HepG2 (cell line): ENCODE results near the gene CDH12. TPM values are rescaled to one million over a fixed set of nuclear protein-coding genes. Genes with fewer than 3 reads are reported as not detected.

Experiments
- ATAC-seq: fragments of 200-7000 bp; cut with Tn5 transposase; 3 replicates; pipeline ENCODE4 v1.9.1; 2020; ENCODE audit warnings: mild to moderate bottlenecking, moderate library complexity
- BruUV-seq: library from RNA; stranded (reverse); fragments of 400-500 nt; replicated peaks from 2 replicates; lab custom pipeline; 2021; lab: Mats Ljungman, UMichigan
- CTCF ChIA-PET: fragments of 300-600 bp; formaldehyde crosslinking; extraction: SDS; loops from one replicate; lab custom pipeline; 2021; ENCODE audit warnings: low total read pairs, inconsistent platforms, low intra/inter-chr PET ratio; lab: Yijun Ruan, JAX
- POLR2A ChIA-PET: fragments of 350-600 bp; sonication (Branson Sonifier 250); formaldehyde crosslinking; loops from one replicate; lab custom pipeline; 2020; ENCODE audit warnings: antibody characterized with exemption, inconsistent platforms; lab: Yijun Ruan, JAX
- DNase-seq: peaks from one replicate; pipeline ENCODE4 v3.0.0-alpha.2; 2015; ENCODE audit warnings: low spot score
- FAIRE-seq: peaks from 3 replicates; lab custom pipeline; 2011; peaks lifted over from hg19 to GRCh38; lab: Jason Lieb, UNC
- H2AFZ ChIP-seq: one replicate; pipeline ENCODE4 v1.6.1; 2011; ENCODE audit warnings: low read length, inconsistent platforms
- H3K27ac ChIP-seq: fragments of 300-600 bp; 3 replicates; pipeline ENCODE4 v1.8.0; 2011; ENCODE audit warnings: mixed run types, mild to moderate bottlenecking, mixed read lengths, low read length, inconsistent platforms; ENCODE audit not compliant: insufficient read depth; ENCODE audit errors: extremely low read length
- H3K27me3 ChIP-seq, 2 experiments: fragments of 200-600 bp in 1 of 2; 2 replicates in 1 of 2; 3 replicates in 1 of 2; pipeline versions ENCODE4 v1.6.0 to v1.8.0; 2011; ENCODE audit warnings: low read length in 2 of 2, mild to moderate bottlenecking in 2 of 2, moderate library complexity in 2 of 2, inconsistent platforms in 1 of 2; ENCODE audit not compliant: insufficient read depth in 2 of 2, control insufficient read depth in 1 of 2
- H3K36me3 ChIP-seq, 2 experiments: fragments of 200-600 bp in 1 of 2; replicated peaks in 1 of 2; 2 replicates in 1 of 2; 3 replicates in 1 of 2; pipeline versions ENCODE4 v1.5.1 to v1.8.0; 2011; ENCODE audit warnings: low read length in 2 of 2, inconsistent platforms in 1 of 2; ENCODE audit not compliant: insufficient read depth in 2 of 2, control insufficient read depth in 1 of 2
- H3K4me1 ChIP-seq: 2 replicates; pipeline ENCODE4 v1.5.1; 2012; ENCODE audit warnings: low read length, inconsistent platforms; ENCODE audit not compliant: insufficient read depth
- H3K4me2 ChIP-seq: 2 replicates; pipeline ENCODE4 v1.6.0; 2011; ENCODE audit warnings: low read depth, low read length, inconsistent platforms
- H3K4me3 ChIP-seq, 3 experiments: fragments of 200-600 bp in 1 of 3; sonication (generic), shearing (Covaris generic) in 1 of 3; replicated peaks in 1 of 3; 2 replicates each; pipeline ENCODE4 v1.5.1; 2011 to 2016; ENCODE audit warnings: low read length in 3 of 3, inconsistent platforms in 2 of 3, low read depth in 2 of 3, mild to moderate bottlenecking in 2 of 3, control low read depth in 1 of 3, mixed read lengths in 1 of 3; ENCODE audit not compliant: insufficient read depth in 1 of 3
- H3K79me2 ChIP-seq: one replicate; pipeline ENCODE4 v1.6.1; 2011; ENCODE audit warnings: low read length, inconsistent platforms; ENCODE audit not compliant: insufficient read depth
- H3K9ac ChIP-seq: 2 replicates; pipeline ENCODE4 v1.6.0; 2011; ENCODE audit warnings: mild to moderate bottlenecking, low read depth, low read length, inconsistent platforms; ENCODE audit not compliant: insufficient read depth
- H3K9me3 ChIP-seq: 2 replicates; pipeline ENCODE4 v1.5.1; 2012; ENCODE audit warnings: mild to moderate bottlenecking, low read length
- H4K20me1 ChIP-seq: 2 replicates; pipeline ENCODE4 v1.6.0; 2011; ENCODE audit warnings: inconsistent platforms, mild to moderate bottlenecking, low read length, moderate library complexity; ENCODE audit not compliant: insufficient read depth
- CEBPG ChIP-seq: IDR thresholded peaks from 2 replicates; pipeline ENCODE4 v1.6.1; 2016
- CHD4 ChIP-seq: fragments of 200-600 bp; sonication (generic); IDR thresholded peaks from 2 replicates; pipeline ENCODE4 v1.7.0; 2017; ENCODE audit warnings: mild to moderate bottlenecking, low read length, borderline replicate concordance
- DMAP1 ChIP-seq: IDR thresholded peaks from 2 replicates; pipeline ENCODE4 v1.6.1; 2016
- DR1 ChIP-seq: sonication (generic); formaldehyde crosslinking; IDR thresholded peaks from 2 replicates; pipeline ENCODE4 v1.8.0; 2021; ENCODE audit warnings: mild to moderate bottlenecking, missing genetic modification reagents, inconsistent platforms
- HIC2 ChIP-seq: sonication (generic); formaldehyde crosslinking; IDR thresholded peaks from 2 replicates; pipeline ENCODE4 v1.9.0; 2022; ENCODE audit warnings: low read depth, missing genetic modification reagents
- HNF1A ChIP-seq, 2 experiments: sonication (generic) in 1 of 2; formaldehyde crosslinking in 1 of 2; IDR thresholded peaks; 2 replicates each; pipeline versions ENCODE4 v1.4.0 to v1.6.1; 2016 to 2020; ENCODE audit warnings: borderline replicate concordance in 1 of 2, low read depth in 1 of 2, mild to moderate bottlenecking in 1 of 2, missing genetic modification reagents in 1 of 2
- HNRNPK ChIP-seq: fragments of 200-400 bp; formaldehyde crosslinking; IDR thresholded peaks from 2 replicates; pipeline ENCODE4 v1.6.1; 2018; ENCODE audit warnings: low read length, low read depth, moderate library complexity, mild to moderate bottlenecking; ENCODE audit not compliant: poor library complexity, severe bottlenecking
- MAZ ChIP-seq, 2 experiments: sonication (generic) in 1 of 2; formaldehyde crosslinking in 1 of 2; IDR thresholded peaks; 2 replicates each; pipeline versions ENCODE4 v1.5.0 to v1.6.1; 2012 to 2020; ENCODE audit warnings: low read depth in 2 of 2, mild to moderate bottlenecking in 2 of 2, borderline replicate concordance in 1 of 2, improper control_type of control experiment in 1 of 2, low read length in 1 of 2, missing genetic modification reagents in 1 of 2, moderate library complexity in 1 of 2
- MED13 ChIP-seq: sonication (generic); formaldehyde crosslinking; IDR thresholded peaks from 2 replicates; pipeline ENCODE4 v1.5.0; 2020; ENCODE audit warnings: missing genetic modification reagents
- YEATS4 ChIP-seq: sonication (generic); formaldehyde crosslinking; IDR thresholded peaks from 2 replicates; pipeline ENCODE4 v1.4.0; 2020; ENCODE audit warnings: missing genetic modification reagents, borderline replicate concordance
- ZNF484 ChIP-seq: sonication (generic); formaldehyde crosslinking; IDR thresholded peaks from 2 replicates; pipeline ENCODE4 v1.5.1; 2020; ENCODE audit warnings: mild to moderate bottlenecking, low read depth, missing genetic modification reagents, borderline replicate concordance
- ZNF619 ChIP-seq: sonication (generic); formaldehyde crosslinking; IDR thresholded peaks from 2 replicates; pipeline ENCODE4 v1.4.0; 2020; ENCODE audit warnings: mild to moderate bottlenecking, missing genetic modification reagents
- ZNF792 ChIP-seq: IDR thresholded peaks from 2 replicates; pipeline ENCODE4 v1.6.1; 2016
- ZNF83 ChIP-seq: sonication (generic); formaldehyde crosslinking; IDR thresholded peaks from 2 replicates; pipeline ENCODE4 v1.4.0; 2020; ENCODE audit warnings: missing genetic modification reagents, mild to moderate bottlenecking, borderline replicate concordance
- ZNF839 ChIP-seq: sonication (generic); formaldehyde crosslinking; IDR thresholded peaks from 2 replicates; pipeline ENCODE4 v1.4.0; 2020; ENCODE audit warnings: missing genetic modification reagents, mild to moderate bottlenecking, borderline replicate concordance
- WGBS: methylation state at CpG from one replicate; pipeline ENCODE4 v1.1.6; 2017; ENCODE audit warnings: low lambda C conversion rate; 5-methylcytosine and 5-hydroxymethylcytosine counted together
- in situ Hi-C: cut with HindIII; loops from 2 replicates; pipeline ENCODE4 v1.10.0; 2017; ENCODE audit warnings: low pct_unique_long_range_greater_than_20kb; ENCODE audit not compliant: extremely low pct_ligation_motif_present
- intact Hi-C: fragments of 100-400 bp; cut with micrococcal nuclease; formaldehyde crosslinking; loops from one replicate; pipeline ENCODE4 v1.10.0; 2022; ENCODE audit not compliant: unreplicated experiment
- polyA plus RNA-seq, 8 experiments: library from polyadenylated mRNA; depleted of rRNA in 3 of 8; stranded (reverse) in 7 of 8; unstranded in 1 of 8; fragments of >200 nt; fragmentation: Illumina TruSeq in 4 of 8; extraction: Trizol in 4 of 8; gene quantifications; 2 replicates each; pipeline versions ENCODE4 v1.2.1 to v1.2.3, GENCODE V29; 2011 to 2016; ENCODE audit warnings: low read depth in 4 of 8, missing spikeins in 1 of 8, mixed read lengths in 1 of 8; ENCODE audit not compliant: insufficient read depth in 1 of 8
- total RNA-seq, 5 experiments: library from RNA; depleted of rRNA; stranded (reverse); fragments of >200 nt; fragmentation: Illumina TruSeq; extraction: Trizol; gene quantifications; 2 replicates each; pipeline ENCODE4 v1.2.3, GENCODE V29; 2016; ENCODE audit warnings: low read depth in 1 of 5

Gene CDH12
- total and polyA plus RNA-seq, 2 of the 13 experiments (the other 11 are each of a cell fraction or from before 2014, with no cell fraction given), result not detected

- H4K20me1 ChIP-seq, result no peaks in the 10 kb centered on the region
- H3K4me2 ChIP-seq, result no peak overlapping the region
- no peaks in the 10 kb centered on the region for H3K79me2 ChIP-seq
- no peak overlapping the region for H3K4me3 ChIP-seq
- no peaks in the 10 kb centered on the region for H3K4me1 ChIP-seq
- ATAC-seq (no peak), FAIRE-seq (no peak), DNase-seq (no peak)
- BruUV-seq, result no TSS peak
- ChIA-PET CTCF (no interaction called here), POLR2A (no interaction called here)
- no peak overlapping the region for H2AFZ ChIP-seq
- intact Hi-C loops, result no loop called here
- no peak overlapping the region for H3K27ac ChIP-seq
- in situ Hi-C loops, result no loop called here
- no peak overlapping the region for H3K9ac ChIP-seq
- no peaks in the 10 kb centered on the region for H3K27me3 ChIP-seq
- H3K36me3 ChIP-seq, result no peaks in the 10 kb centered on the region
- WGBS, result 0% methylated on average over 3 of the region's 3 CpGs
- H3K9me3 ChIP-seq, result peaks cover 29% of the 10 kb centered on the region
- TF ChIP-seq HIC2 (CRISPR knock-in tag) (no peak), HNRNPK (no peak), YEATS4 (CRISPR knock-in tag) (no peak), CHD4 (no peak), DR1 (no peak), HNF1A (IDR thresholded peaks at IDR 0.05; ENCODE audit: low read depth) (no peak), HNF1A (CRISPR knock-in tag; IDR thresholded peaks at IDR 0.05; ENCODE audit: borderline replicate concordance) (no peak), ZNF83 (no peak), MED13 (CRISPR knock-in tag) (no peak), ZNF839 (no peak), MAZ (IDR thresholded peaks at IDR 0.05; ENCODE audit: borderline replicate concordance, low read depth, low read length) (no peak), MAZ (CRISPR knock-in tag; IDR thresholded peaks at IDR 0.05; ENCODE audit: low read depth) (no peak), ZNF619 (no peak), ZNF484 (CRISPR knock-in tag) (no peak), ZNF792 (no peak), DMAP1 (CRISPR knock-in tag) (no peak), CEBPG (no peak)
Observed at GRCh38 chr5:22521521-22521920, 331.6 kb downstream of the CDH12 start.
